WERI-Rb-1 (cell line): ENCODE results near the gene FAM177A1.

Experiments
- DNase-seq: peaks from one replicate; pipeline ENCODE4 v3.0.0-alpha.2; 2020
- H3K27ac ChIP-seq: fragments of 250-450 bp; sonication (Bioruptor Pico); 2 replicates; pipeline ENCODE4 v1.5.1; 2020; ENCODE audit warnings: mild to moderate bottlenecking, moderate library complexity
- H3K27me3 ChIP-seq: fragments of 250-450 bp; sonication (Bioruptor Pico); 2 replicates; pipeline ENCODE4 v1.5.1; 2021; ENCODE audit warnings: mild to moderate bottlenecking, low read depth, moderate library complexity; ENCODE audit not compliant: insufficient read depth, severe bottlenecking
- H3K36me3 ChIP-seq: fragments of 250-450 bp; sonication (Bioruptor Pico); 2 replicates; pipeline ENCODE4 v1.5.1; 2020; ENCODE audit warnings: mild to moderate bottlenecking, moderate library complexity
- H3K4me3 ChIP-seq: 2 replicates; pipeline ENCODE4 v1.5.1; 2011; ENCODE audit warnings: low read depth, mild to moderate bottlenecking, control low read depth, low read length
- H3K9me3 ChIP-seq: fragments of 250-450 bp; sonication (Bioruptor Pico); 2 replicates; pipeline ENCODE4 v1.5.1; 2021; ENCODE audit warnings: mild to moderate bottlenecking, moderate library complexity; ENCODE audit not compliant: severe bottlenecking
- TF ChIP-seq, protein P1 (sequence below): IDR thresholded peaks from 2 replicates; pipeline ENCODE4 v1.5.1; 2011; ENCODE audit warnings: low read depth, mild to moderate bottlenecking, control low read depth, inconsistent platforms, low read length

Gene FAM177A1

DNA sequence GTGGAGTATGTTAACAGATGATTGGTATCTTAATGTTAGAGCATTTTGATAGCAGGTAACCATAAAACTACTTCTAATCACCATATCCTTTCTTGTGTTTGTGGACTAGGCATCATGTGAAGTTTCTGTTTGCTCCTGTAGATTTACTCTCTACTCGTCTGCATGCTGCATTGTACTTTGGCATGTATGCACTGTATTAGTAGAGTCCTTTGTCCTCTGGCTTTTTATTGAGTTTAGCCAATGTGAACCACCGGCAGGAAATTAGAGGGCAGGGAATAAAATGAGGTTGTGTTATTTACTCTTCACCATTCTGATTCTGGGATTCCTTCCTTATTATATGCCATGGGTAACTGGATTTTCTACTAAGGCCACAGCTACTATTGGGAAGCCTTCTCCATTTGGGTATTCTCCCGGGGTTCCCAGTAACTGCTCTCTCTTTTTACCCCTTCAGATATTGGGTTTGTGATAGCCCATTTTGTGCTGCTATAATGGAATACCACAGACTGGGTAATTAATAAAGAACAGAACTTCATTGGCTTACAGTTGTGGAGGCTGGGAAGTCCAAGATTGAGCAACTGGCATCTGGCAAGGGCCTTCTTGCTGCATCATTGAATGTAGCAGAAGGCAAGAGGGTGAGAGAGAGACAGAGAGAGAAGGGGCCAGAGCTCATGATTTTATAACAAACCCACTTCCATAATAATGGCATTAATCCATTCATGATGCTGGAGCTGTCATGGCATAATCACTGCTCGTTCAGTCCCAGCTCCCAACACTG is 22.4 kb downstream of the FAM177A1 start:
- DNase-seq, result no peak
- H3K27ac ChIP-seq, result no peak overlapping the region
- H3K4me3 ChIP-seq, result no peak overlapping the region
- TF ChIP-seq, protein P1, sequence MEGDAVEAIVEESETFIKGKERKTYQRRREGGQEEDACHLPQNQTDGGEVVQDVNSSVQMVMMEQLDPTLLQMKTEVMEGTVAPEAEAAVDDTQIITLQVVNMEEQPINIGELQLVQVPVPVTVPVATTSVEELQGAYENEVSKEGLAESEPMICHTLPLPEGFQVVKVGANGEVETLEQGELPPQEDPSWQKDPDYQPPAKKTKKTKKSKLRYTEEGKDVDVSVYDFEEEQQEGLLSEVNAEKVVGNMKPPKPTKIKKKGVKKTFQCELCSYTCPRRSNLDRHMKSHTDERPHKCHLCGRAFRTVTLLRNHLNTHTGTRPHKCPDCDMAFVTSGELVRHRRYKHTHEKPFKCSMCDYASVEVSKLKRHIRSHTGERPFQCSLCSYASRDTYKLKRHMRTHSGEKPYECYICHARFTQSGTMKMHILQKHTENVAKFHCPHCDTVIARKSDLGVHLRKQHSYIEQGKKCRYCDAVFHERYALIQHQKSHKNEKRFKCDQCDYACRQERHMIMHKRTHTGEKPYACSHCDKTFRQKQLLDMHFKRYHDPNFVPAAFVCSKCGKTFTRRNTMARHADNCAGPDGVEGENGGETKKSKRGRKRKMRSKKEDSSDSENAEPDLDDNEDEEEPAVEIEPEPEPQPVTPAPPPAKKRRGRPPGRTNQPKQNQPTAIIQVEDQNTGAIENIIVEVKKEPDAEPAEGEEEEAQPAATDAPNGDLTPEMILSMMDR, result no peak
- no peaks in the 10 kb centered on the region for H3K27me3 ChIP-seq
- H3K9me3 ChIP-seq, result no peaks in the 10 kb centered on the region
- H3K36me3 ChIP-seq, result no peaks in the 10 kb centered on the region; the same call in none of the 2 replicates

- no peaks in the 10 kb centered on the region for H3K9me3 ChIP-seq
- H3K36me3 ChIP-seq, result peaks cover 4% of the 10 kb centered on the region
- no peak overlapping the region for H3K27ac ChIP-seq
- H3K27me3 ChIP-seq, result no peaks in the 10 kb centered on the region
- DNase-seq, result no peak
- TF ChIP-seq, protein P1, result no peak
- H3K4me3 ChIP-seq, result no peak overlapping the region
Measured at GRCh38 chr14:35072226-35072625, 26.2 kb downstream of the FAM177A1 start.

DNA sequence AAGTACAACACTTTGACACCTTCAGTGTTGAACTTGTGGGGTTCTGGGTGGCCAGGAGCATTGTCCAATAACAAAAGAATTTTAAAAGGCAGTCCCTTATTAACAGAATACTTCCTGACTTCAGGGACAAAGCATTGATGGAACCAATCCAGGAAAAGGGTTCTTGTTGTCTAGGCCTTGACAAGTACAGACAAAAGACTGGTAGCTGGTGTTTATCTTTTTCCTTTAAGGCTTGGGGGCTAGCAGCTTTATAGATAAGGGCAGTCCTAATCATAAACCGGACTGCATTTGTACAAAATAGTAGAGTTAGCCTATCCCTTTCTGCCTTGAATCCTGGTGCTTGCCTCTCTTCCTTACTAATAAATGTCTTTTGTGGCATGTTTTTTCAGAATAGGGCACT is 27.4 kb downstream of the FAM177A1 start:
- H3K9me3 ChIP-seq, result no peaks in the 10 kb centered on the region
- TF ChIP-seq, protein P1, result no peak

GRCh38 chr14:35078082-35078481 is 32.0 kb downstream of the FAM177A1 start:
- Histone ChIP-seq H3K27ac (no peak overlapping the region), H3K4me3 (no peak overlapping the region), H3K27me3 (no peaks in the 10 kb centered on the region), H3K36me3 (peaks cover 23% of the 10 kb centered on the region), H3K9me3 (no peaks in the 10 kb centered on the region)
- TF ChIP-seq, protein P1, result no peak
- DNase-seq, result no peak

More for the DNA sequence above, 27.4 kb downstream of the FAM177A1 start:
- DNase-seq, result no peak
- no peaks in the 10 kb centered on the region for H3K27me3 ChIP-seq
- no peak overlapping the region for H3K4me3 ChIP-seq
- peaks cover 8% of the 10 kb centered on the region for H3K36me3 ChIP-seq
- no peak overlapping the region for H3K27ac ChIP-seq

- peaks cover 29% of the 10 kb centered on the region for H3K36me3 ChIP-seq
- no peaks in the 10 kb centered on the region for H3K27me3 ChIP-seq
- H3K27ac ChIP-seq, result no peak overlapping the region
- no peak for DNase-seq
- no peaks in the 10 kb centered on the region for H3K9me3 ChIP-seq
- TF ChIP-seq, protein P1, result no peak
- no peak overlapping the region for H3K4me3 ChIP-seq
Measured at GRCh38 chr14:35079742-35080141, 33.7 kb downstream of the FAM177A1 start.
